SU-DHL-6 (cell line): Measurements from ENCODE around the gene PTER.

ENCODE experiments used
- H2AFZ ChIP-seq: fragments of 200-600 bp; sonication (generic); 2 replicates; pipeline ENCODE4 v1.6.1; 2014; ENCODE audit warnings: low read depth, mild to moderate bottlenecking, moderate library complexity, mixed read lengths, antibody characterized with exemption, low read length; ENCODE audit not compliant: severe bottlenecking
- H3F3A ChIP-seq: fragments of 200-600 bp; shearing (Covaris generic); 2 replicates; pipeline ENCODE4 v1.6.0; 2016; ENCODE audit warnings: antibody characterized with exemption, mild to moderate bottlenecking; ENCODE audit not compliant: insufficient read depth
- H3K27ac ChIP-seq: fragments of 200-600 bp; sonication (generic); 2 replicates; pipeline ENCODE4 v1.5.1; 2016; ENCODE audit warnings: low read depth, mild to moderate bottlenecking, low read length, moderate library complexity, mixed read lengths
- H3K27me3 ChIP-seq: fragments of 200-600 bp; sonication (generic), shearing (Covaris generic); 2 replicates; pipeline ENCODE4 v1.6.0; 2014; ENCODE audit warnings: mild to moderate bottlenecking, low read length
- H3K36me3 ChIP-seq: fragments of 200-600 bp; sonication (generic); 2 replicates; pipeline ENCODE4 v1.6.1; 2014; ENCODE audit warnings: mild to moderate bottlenecking, low read length, mixed read lengths
- H3K4me2 ChIP-seq: fragments of 300-600, 200-600 bp; shearing (Covaris generic), sonication (generic); 2 replicates; pipeline ENCODE4 v1.6.0; 2014; ENCODE audit warnings: low read length, low read depth, mild to moderate bottlenecking; ENCODE audit not compliant: poor library complexity, severe bottlenecking
- H3K4me3 ChIP-seq: fragments of 200-600 bp; sonication (generic); 2 replicates; pipeline ENCODE4 v1.5.1; 2014; ENCODE audit warnings: antibody characterized with exemption, low read length, mild to moderate bottlenecking, mixed read lengths; ENCODE audit not compliant: insufficient read depth, poor library complexity, severe bottlenecking
- H3K79me2 ChIP-seq: fragments of 200-600 bp; sonication (generic); 2 replicates; pipeline ENCODE4 v1.6.1; 2014; ENCODE audit warnings: mild to moderate bottlenecking, low read length, moderate library complexity; ENCODE audit not compliant: insufficient read depth
- H3K9ac ChIP-seq: fragments of 200-600 bp; sonication (generic); 2 replicates; pipeline ENCODE4 v1.7.0; 2014; ENCODE audit warnings: mild to moderate bottlenecking, low read length
- H3K9me2 ChIP-seq: fragments of 200-600 bp; sonication (generic); replicated peaks from 2 replicates; pipeline ENCODE4 v1.6.1; 2014; ENCODE audit warnings: low read length; ENCODE audit not compliant: insufficient read depth
- H3K9me3 ChIP-seq: fragments of 200-600 bp; sonication (generic); 2 replicates; pipeline ENCODE4 v1.6.1; 2014; ENCODE audit warnings: low read length, mixed read lengths; ENCODE audit not compliant: insufficient read depth
- H4K20me1 ChIP-seq: fragments of 200-600 bp; sonication (generic); 2 replicates; pipeline ENCODE4 v1.6.1; 2014; ENCODE audit warnings: low read depth, mild to moderate bottlenecking, antibody characterized with exemption, low read length, moderate library complexity, mixed read lengths
- CTCF ChIP-seq: fragments of 200-600 bp; sonication (generic); IDR thresholded peaks from one replicate; pipeline ENCODE4 v1.5.1; 2017; ENCODE audit warnings: antibody characterized with exemption, mild to moderate bottlenecking, low read length, moderate library complexity; ENCODE audit not compliant: insufficient read depth, poor library complexity, severe bottlenecking
- EZH2phosphoT487 ChIP-seq: fragments of 200-600 bp; sonication (generic), shearing (Covaris generic); conservative IDR thresholded peaks from 2 replicates; pipeline ENCODE4 v1.6.1; 2018; ENCODE audit warnings: mild to moderate bottlenecking, antibody characterized with exemption, low read length, moderate library complexity, mixed read lengths

PTER gene

GRCh38 chr10:16439295-16439694, 2.5 kb downstream of the PTER start:
- no peaks in the 10 kb centered on the region; the same call in 1 of the 2 replicates for H3F3A ChIP-seq
- H3K9ac ChIP-seq = peak overlapping the region; percentile 1; the same call in 1 of the 2 replicates
- H3K9me2 ChIP-seq = no peaks in the 10 kb centered on the region
- no peak for TF ChIP-seq EZH2phosphoT487
- no peak for TF ChIP-seq CTCF
- H3K4me3 ChIP-seq = peak overlapping the region; percentile 12
- peaks cover 8% of the 10 kb centered on the region; the same call in 1 of the 2 replicates for H4K20me1 ChIP-seq
- H3K79me2 ChIP-seq = peaks cover 74% of the 10 kb centered on the region
- no peaks in the 10 kb centered on the region for H3K27me3 ChIP-seq
- 0 out of 2 replicates have a peak, but pooled peaks cover 3% of the 10 kb centered on the region for H3K36me3 ChIP-seq
- peak overlapping the region; percentile 34 for H3K27ac ChIP-seq
- no peaks in the 10 kb centered on the region for H3K9me3 ChIP-seq
- H3K4me2 ChIP-seq = peak overlapping the region; percentile 95
- H2AFZ ChIP-seq = no peak overlapping the region

GRCh38 chr10:16440396-16441133, 3.8 kb downstream of the PTER start:
- Histone ChIP-seq H3K79me2 (peaks cover 86% of the 10 kb centered on the region), H3K27ac (no peak overlapping the region), H2AFZ (no peak overlapping the region), H4K20me1 (peaks cover 8% of the 10 kb centered on the region; the same call in 1 of the 2 replicates), H3K4me3 (no peak overlapping the region), H3K36me3 (0 out of 2 replicates have a peak, but pooled peaks cover 3% of the 10 kb centered on the region), H3K9ac (no peak overlapping the region), H3F3A (no peaks in the 10 kb centered on the region; the same call in 1 of the 2 replicates), H3K9me3 (no peaks in the 10 kb centered on the region), H3K9me2 (no peaks in the 10 kb centered on the region), H3K4me2 (peak overlapping the region; percentile 26), H3K27me3 (no peaks in the 10 kb centered on the region)
- no peak for TF ChIP-seq CTCF
- no peak for TF ChIP-seq EZH2phosphoT487

- no peaks in the 10 kb centered on the region for H3K9me3 ChIP-seq
- no peaks in the 10 kb centered on the region for H3K9me2 ChIP-seq
- H4K20me1 ChIP-seq = peaks cover 8% of the 10 kb centered on the region; the same call in 1 of the 2 replicates
- no peaks in the 10 kb centered on the region; the same call in 1 of the 2 replicates for H3F3A ChIP-seq
- no peak overlapping the region for H3K9ac ChIP-seq
- peaks cover 94% of the 10 kb centered on the region for H3K79me2 ChIP-seq
- H3K36me3 ChIP-seq = 0 out of 2 replicates have a peak, but pooled peaks cover 3% of the 10 kb centered on the region
- no peaks in the 10 kb centered on the region for H3K27me3 ChIP-seq
- no peak overlapping the region for H3K27ac ChIP-seq
- H3K4me2 ChIP-seq = peak overlapping the region; percentile 26
- no peak overlapping the region for H3K4me3 ChIP-seq
- H2AFZ ChIP-seq = no peak overlapping the region
- TF ChIP-seq CTCF (no peak), EZH2phosphoT487 (no peak)
Measured at GRCh38 chr10:16441173-16441840, 4.5 kb downstream of the PTER start.
